22Rv1 (cell line): ENCODE measurements around the gene AIG1.

Source experiments
- ZFX ChIP-seq: fragments of 450-650 bp; IDR thresholded peaks from 2 replicates; pipeline ENCODE4 v1.6.1; 2017; ENCODE audit warnings: antibody characterized with exemption, borderline replicate concordance
- TF ChIP-seq, protein P1 (sequence below): fragments of 450-650 bp; IDR thresholded peaks from 2 replicates; pipeline ENCODE4 v1.5.1; 2017; ENCODE audit warnings: mild to moderate bottlenecking

DNA sequence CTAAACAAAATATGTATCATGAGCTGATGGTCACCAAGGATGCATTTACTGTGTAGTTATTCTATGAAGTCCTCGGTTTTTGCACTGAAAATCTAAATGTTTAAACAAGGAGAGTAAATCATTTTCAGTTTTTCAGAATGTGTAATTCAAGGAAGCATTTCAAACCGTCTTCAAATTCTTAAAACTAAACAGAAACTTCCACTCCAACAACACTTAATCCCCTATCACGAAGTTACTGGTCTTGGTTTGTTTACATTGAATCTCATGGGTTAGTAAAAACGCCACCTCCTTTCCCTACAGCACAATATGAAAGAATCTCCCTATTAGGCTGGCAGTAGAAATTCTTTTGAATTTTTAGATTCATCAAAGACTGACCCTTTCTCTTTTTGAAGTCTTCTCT, 192.9 kb downstream of the AIG1 start:
- TF ChIP-seq, protein P1, sequence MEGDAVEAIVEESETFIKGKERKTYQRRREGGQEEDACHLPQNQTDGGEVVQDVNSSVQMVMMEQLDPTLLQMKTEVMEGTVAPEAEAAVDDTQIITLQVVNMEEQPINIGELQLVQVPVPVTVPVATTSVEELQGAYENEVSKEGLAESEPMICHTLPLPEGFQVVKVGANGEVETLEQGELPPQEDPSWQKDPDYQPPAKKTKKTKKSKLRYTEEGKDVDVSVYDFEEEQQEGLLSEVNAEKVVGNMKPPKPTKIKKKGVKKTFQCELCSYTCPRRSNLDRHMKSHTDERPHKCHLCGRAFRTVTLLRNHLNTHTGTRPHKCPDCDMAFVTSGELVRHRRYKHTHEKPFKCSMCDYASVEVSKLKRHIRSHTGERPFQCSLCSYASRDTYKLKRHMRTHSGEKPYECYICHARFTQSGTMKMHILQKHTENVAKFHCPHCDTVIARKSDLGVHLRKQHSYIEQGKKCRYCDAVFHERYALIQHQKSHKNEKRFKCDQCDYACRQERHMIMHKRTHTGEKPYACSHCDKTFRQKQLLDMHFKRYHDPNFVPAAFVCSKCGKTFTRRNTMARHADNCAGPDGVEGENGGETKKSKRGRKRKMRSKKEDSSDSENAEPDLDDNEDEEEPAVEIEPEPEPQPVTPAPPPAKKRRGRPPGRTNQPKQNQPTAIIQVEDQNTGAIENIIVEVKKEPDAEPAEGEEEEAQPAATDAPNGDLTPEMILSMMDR: no peak
- no peak for TF ChIP-seq ZFX
